OCI-LY7 (cell line): ENCODE measurements around the gene CCDC12.

Experiments
- EZH2phosphoT487 ChIP-seq: fragments of 200-600 bp; sonication (generic); IDR thresholded peaks from 2 replicates; pipeline ENCODE4 v1.6.1; 2018; ENCODE audit warnings: low read depth, borderline replicate concordance, mild to moderate bottlenecking, mixed run types, antibody characterized with exemption, low read length, moderate library complexity, mixed read lengths
- TF ChIP-seq, protein P1 (sequence below): fragments of 200-600 bp; sonication (generic); conservative IDR thresholded peaks from 2 replicates; pipeline ENCODE4 v1.5.1; 2014; ENCODE audit warnings: mild to moderate bottlenecking, antibody characterized with exemption, low read length, moderate library complexity, mixed read lengths

DNA sequence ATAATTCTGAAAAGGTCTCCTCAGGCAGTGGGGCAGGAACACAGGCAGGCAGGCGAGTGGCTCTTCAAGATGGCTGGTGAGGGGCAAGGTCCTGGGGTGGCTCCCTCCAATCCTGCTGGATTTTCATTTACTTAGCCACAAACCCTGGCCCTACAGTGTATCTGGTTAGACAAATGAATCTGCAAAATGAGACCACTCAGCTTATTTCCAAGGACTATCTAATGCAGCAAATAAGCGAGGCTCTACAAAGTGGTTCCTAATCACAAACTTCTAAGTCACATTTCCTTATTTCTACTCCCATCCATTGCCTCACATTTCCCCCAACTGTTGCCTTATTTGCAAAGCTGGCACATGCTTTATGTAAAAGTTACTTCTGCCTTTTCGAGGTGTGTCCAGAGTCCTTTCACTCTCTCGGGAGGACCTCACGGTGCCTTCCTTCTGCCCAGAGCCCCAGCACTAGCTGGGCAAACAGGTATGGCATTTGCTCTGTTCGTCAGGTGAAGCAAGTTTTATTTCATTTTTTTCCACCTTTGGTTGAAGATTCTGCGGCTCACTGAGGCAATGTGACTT lies 40.5 kb downstream of the CCDC12 start:
- TF ChIP-seq, protein P1, sequence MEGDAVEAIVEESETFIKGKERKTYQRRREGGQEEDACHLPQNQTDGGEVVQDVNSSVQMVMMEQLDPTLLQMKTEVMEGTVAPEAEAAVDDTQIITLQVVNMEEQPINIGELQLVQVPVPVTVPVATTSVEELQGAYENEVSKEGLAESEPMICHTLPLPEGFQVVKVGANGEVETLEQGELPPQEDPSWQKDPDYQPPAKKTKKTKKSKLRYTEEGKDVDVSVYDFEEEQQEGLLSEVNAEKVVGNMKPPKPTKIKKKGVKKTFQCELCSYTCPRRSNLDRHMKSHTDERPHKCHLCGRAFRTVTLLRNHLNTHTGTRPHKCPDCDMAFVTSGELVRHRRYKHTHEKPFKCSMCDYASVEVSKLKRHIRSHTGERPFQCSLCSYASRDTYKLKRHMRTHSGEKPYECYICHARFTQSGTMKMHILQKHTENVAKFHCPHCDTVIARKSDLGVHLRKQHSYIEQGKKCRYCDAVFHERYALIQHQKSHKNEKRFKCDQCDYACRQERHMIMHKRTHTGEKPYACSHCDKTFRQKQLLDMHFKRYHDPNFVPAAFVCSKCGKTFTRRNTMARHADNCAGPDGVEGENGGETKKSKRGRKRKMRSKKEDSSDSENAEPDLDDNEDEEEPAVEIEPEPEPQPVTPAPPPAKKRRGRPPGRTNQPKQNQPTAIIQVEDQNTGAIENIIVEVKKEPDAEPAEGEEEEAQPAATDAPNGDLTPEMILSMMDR: no peak
- TF ChIP-seq EZH2phosphoT487: no peak
